Measurements from ENCODE around the gene MYL5. TPM values are rescaled to one million over a fixed set of nuclear protein-coding genes. Genes with fewer than 3 reads are reported as not detected.

Gene MYL5
- polyA plus RNA-seq, 3 donors: 4.2 to 12.6 (median 7.2) TPM

- H3K9me3 ChIP-seq (replicated peaks in 1 of 2; ENCODE audit: control insufficient read depth in 1 of 2, insufficient read depth in 1 of 2, low read length in 2 of 2): peaks cover 0 to 7% of the 10 kb centered on the region in 2 donors
- peaks cover 21 to 36% (median 32%) of the 10 kb centered on the region in 3 donors for H3K27me3 Mint-ChIP-seq (ENCODE audit: low read depth in 3 of 3)
- no peaks in the 10 kb centered on the region for H3K79me2 ChIP-seq (ENCODE audit: insufficient read depth, low read length)
- no peak overlapping the region for H2AFZ ChIP-seq (ENCODE audit: insufficient read depth, low read depth, low read length, poor library complexity, severe bottlenecking)
- H3K4me1 ChIP-seq (ENCODE audit: control insufficient read depth in 1 of 2, insufficient read depth in 2 of 2, low read length in 2 of 2): no peaks in the 10 kb centered on the region
- H4K20me1 ChIP-seq (ENCODE audit: insufficient read depth, low read length): no peaks in the 10 kb centered on the region
- no peak overlapping the region for H3K4me3 ChIP-seq (replicated peaks in 1 of 3; ENCODE audit: low read depth in 2 of 3, low read length in 3 of 3)
- WGBS (ENCODE audit: insufficient coverage): 92% methylated on average over 12 of the region's 13 CpGs
- TF ChIP-seq CTCF (IDR thresholded peaks at IDR 0.05): no peak
- peaks cover 0 to 20% of the 10 kb centered on the region in 2 donors for H3K27me3 ChIP-seq (ENCODE audit: control insufficient read depth in 2 of 2, insufficient read depth in 2 of 2, low read length in 2 of 2)
- H3K9me3 Mint-ChIP-seq: peaks cover 3 to 20% (median 10%) of the 10 kb centered on the region in 7 donors
- no peak overlapping the region for H3K4me3 Mint-ChIP-seq
- no peaks in the 10 kb centered on the region for H3K36me3 Mint-ChIP-seq
- no peak overlapping the region for H3K9ac ChIP-seq (ENCODE audit: insufficient read depth, low read length, poor library complexity, severe bottlenecking)
- no peaks in the 10 kb centered on the region for H3K36me3 ChIP-seq (replicated peaks in 1 of 2; ENCODE audit: control insufficient read depth in 1 of 2, insufficient read depth in 2 of 2, low read length in 2 of 2)
- H3K27ac ChIP-seq (ENCODE audit: low read depth in 1 of 2, low read length in 2 of 2): no peak overlapping the region
- intact Hi-C loops (cut with micrococcal nuclease): no loop called here
- no peaks in the 10 kb centered on the region for H3K4me1 Mint-ChIP-seq
- H3K4me2 ChIP-seq (replicated peaks; ENCODE audit: extremely low read depth, low read length, poor library complexity, severe bottlenecking): no peak overlapping the region
- H3K27ac Mint-ChIP-seq: no peak overlapping the region
- no peak for DNase-seq
Measured at GRCh38 chr4:649751-650310, 24.5 kb upstream of the MYL5 start.

GRCh38 chr4:650461-650860 lies 23.9 kb upstream of the MYL5 start:
- peaks cover 3 to 17% (median 10%) of the 10 kb centered on the region in 7 donors for H3K9me3 Mint-ChIP-seq
- Histone ChIP-seq H3K9ac (ENCODE audit: insufficient read depth, low read length, poor library complexity, severe bottlenecking) (no peak overlapping the region), H4K20me1 (ENCODE audit: insufficient read depth, low read length) (no peaks in the 10 kb centered on the region), H3K4me2 (replicated peaks; ENCODE audit: extremely low read depth, low read length, poor library complexity, severe bottlenecking) (no peak overlapping the region), H3K79me2 (ENCODE audit: insufficient read depth, low read length) (no peaks in the 10 kb centered on the region), H3K27ac (ENCODE audit: low read depth in 1 of 2, low read length in 2 of 2) (no peak overlapping the region), H3K9me3 (replicated peaks in 1 of 2; ENCODE audit: control insufficient read depth in 1 of 2, insufficient read depth in 1 of 2, low read length in 2 of 2) (peaks cover 0 to 7% of the 10 kb centered on the region in 2 donors), H3K4me3 (replicated peaks in 1 of 3; ENCODE audit: low read depth in 2 of 3, low read length in 3 of 3) (no peak overlapping the region), H3K27me3 (ENCODE audit: control insufficient read depth in 2 of 2, insufficient read depth in 2 of 2, low read length in 2 of 2) (peaks cover 0 to 20% of the 10 kb centered on the region in 2 donors), H3K4me1 (ENCODE audit: control insufficient read depth in 1 of 2, insufficient read depth in 2 of 2, low read length in 2 of 2) (no peaks in the 10 kb centered on the region), H2AFZ (ENCODE audit: insufficient read depth, low read depth, low read length, poor library complexity, severe bottlenecking) (no peak overlapping the region), H3K36me3 (replicated peaks in 1 of 2; ENCODE audit: control insufficient read depth in 1 of 2, insufficient read depth in 2 of 2, low read length in 2 of 2) (no peaks in the 10 kb centered on the region)
- peaks cover 21 to 36% (median 32%) of the 10 kb centered on the region in 3 donors for H3K27me3 Mint-ChIP-seq (ENCODE audit: low read depth in 3 of 3)
- H3K36me3 Mint-ChIP-seq: no peaks in the 10 kb centered on the region
- WGBS (ENCODE audit: insufficient coverage): 93% methylated on average over 16 of the region's 18 CpGs
- DNase-seq: no peak
- intact Hi-C loops (cut with micrococcal nuclease): no loop called here
- no peaks in the 10 kb centered on the region for H3K4me1 Mint-ChIP-seq
- no peak for TF ChIP-seq CTCF (IDR thresholded peaks at IDR 0.05)
- H3K27ac Mint-ChIP-seq: no peak overlapping the region
- H3K4me3 Mint-ChIP-seq: no peak overlapping the region

All from CD14-positive monocyte (primary cell).